Measurements from ENCODE around the gene KATNB1.

The KATNB1 gene, protein sequence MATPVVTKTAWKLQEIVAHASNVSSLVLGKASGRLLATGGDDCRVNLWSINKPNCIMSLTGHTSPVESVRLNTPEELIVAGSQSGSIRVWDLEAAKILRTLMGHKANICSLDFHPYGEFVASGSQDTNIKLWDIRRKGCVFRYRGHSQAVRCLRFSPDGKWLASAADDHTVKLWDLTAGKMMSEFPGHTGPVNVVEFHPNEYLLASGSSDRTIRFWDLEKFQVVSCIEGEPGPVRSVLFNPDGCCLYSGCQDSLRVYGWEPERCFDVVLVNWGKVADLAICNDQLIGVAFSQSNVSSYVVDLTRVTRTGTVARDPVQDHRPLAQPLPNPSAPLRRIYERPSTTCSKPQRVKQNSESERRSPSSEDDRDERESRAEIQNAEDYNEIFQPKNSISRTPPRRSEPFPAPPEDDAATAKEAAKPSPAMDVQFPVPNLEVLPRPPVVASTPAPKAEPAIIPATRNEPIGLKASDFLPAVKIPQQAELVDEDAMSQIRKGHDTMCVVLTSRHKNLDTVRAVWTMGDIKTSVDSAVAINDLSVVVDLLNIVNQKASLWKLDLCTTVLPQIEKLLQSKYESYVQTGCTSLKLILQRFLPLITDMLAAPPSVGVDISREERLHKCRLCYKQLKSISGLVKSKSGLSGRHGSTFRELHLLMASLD

DNA sequence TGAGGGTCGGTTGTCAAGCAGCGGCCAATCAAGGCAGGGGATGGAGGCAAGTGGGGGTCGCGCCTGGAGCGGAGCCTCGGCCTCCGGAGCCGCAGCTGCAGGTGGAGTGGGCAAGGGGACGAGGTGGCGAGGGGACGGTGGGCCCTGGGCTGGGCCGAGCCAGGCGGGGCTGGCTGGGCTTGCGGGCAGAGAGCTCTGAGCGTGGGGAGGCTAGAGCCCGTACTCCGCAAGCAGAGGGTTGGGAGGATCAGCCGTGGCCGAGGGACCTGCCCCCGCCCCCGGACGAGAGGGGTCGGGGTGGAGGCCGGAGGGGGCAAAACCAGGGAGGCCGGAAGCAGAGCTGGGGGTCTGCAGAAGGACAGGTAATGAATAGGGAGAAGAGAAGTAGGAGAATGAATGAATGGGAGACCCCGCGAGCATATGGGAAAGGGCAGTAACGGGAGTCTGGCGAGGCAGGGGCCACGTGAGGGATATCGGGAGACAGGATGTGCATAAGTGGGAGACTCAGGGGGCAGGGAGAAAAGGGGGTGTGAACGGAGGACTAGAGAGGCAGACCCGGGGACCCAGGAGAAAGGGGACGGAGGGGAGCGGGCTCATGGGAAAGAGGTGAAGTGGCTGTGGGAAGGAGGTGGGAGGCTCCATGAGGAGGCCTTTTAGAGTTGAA, at the start of gene KATNB1:
KATNB1 (plus strand) TSS at position 16 of the 664 bp plus-strand sequence. CDS start 1,474 bp downstream, outside the sequence.
- peak; percentile 26 for DNase-seq

DNA sequence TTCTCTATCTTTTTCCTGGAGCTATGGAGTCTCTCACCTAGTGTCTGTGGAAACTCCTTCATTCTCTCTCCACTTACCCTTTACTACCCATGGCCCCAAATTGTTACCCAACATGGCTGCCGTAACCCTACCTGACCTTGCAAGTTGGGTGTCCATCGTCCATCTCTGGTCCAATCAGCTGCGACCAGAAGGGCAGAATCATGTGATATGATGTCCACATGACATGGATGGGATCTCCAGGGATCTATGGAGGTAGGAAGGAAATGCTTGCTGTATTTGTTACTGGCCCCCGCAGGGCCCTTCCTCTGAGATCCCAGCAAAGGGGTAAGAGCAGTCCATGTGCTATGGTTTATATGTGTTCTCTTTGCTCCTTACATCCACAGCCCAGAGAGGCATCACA, 49.0 kb upstream of the KATNB1 start:
- DNase-seq = no peak

DNA sequence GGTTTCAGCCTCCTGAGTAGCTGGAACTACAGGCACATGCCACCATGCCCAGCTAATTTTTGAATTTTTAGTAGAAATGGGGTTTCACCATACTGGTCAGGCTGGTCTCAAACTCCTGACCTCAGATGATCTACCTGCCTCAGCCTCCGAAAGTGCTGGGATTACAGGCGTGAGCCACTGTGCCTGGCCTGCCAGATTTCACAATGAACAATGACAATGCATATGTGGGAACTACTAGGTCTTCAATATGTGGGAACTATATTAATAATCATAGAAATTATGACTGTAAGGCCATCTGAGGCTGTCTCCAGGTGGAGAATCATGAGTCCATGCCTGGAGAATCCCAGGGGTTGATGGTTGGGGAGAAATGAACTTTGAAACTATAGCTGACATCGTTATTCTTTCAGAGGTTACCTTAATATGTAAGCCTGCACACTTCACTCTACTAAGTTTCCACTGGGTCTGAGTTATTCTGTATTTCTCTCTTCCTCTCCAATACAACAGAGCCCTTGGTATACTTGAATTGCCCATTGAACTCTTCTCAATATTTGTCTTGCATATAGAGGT, 48.1 kb upstream of the KATNB1 start:
- DNase-seq = no peak

DNA sequence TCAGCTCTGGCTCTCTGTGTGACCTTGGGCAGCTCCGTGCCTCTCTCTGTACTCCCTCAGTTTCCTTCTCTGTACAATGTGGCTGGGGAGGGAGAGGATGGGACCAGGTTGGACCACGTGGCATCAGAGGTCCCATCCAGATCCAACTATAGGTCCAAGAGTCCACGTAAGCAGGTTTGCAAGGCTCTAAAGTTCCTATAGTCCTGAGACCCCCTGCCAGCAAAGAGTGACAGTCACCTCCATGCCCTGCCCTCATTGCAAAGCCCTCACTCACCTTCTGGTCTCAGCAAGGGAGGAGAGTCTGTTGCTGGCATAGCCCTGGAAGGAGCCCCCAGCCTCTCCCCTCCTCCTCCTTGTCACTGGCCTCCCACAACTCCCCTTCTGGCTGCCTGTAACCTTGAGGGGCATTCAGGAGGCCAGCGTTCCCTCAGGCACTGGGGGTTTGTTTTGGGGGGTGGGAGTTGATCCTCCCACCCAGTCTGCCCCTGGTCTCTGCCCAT, 47.0 kb upstream of the KATNB1 start:
- DNase-seq = no peak

DNA sequence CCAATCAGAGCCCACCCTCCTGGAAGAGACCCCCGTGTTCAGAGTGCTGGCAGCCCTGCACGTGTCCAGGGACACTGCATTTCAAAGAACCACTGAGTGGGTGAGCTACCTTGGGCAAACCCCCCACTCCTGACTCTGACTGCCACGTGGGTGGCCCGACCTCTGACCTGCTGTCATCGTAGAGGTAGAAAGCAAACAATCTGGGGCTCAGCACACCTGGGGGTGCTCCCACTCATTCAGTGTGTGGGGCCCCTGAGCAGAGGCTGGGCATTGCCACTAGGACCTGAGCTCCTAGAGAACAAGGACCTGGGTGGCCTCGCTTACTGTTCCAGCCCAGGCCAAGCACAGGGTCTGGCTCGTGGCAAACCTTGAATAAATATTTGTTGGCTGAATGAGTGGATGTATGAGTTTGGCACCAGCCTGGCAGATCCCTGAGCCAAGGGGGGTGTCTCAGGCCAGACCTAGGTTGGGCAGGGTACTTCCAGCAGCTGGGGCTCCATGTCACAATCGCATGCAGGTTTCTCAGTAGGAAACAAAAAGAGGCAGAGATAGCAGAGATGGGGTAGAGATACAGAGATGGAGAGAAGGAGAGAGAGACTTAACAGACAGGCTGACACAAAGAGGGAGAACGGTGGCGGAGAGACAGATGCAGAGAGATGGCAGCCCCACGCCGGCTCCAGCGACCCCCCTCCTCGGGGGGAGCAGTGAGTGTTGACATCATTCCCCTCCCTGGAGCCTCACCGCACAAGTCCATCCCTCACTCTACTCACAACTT, 46.4 kb upstream of the KATNB1 start:
- no peak for DNase-seq

DNA sequence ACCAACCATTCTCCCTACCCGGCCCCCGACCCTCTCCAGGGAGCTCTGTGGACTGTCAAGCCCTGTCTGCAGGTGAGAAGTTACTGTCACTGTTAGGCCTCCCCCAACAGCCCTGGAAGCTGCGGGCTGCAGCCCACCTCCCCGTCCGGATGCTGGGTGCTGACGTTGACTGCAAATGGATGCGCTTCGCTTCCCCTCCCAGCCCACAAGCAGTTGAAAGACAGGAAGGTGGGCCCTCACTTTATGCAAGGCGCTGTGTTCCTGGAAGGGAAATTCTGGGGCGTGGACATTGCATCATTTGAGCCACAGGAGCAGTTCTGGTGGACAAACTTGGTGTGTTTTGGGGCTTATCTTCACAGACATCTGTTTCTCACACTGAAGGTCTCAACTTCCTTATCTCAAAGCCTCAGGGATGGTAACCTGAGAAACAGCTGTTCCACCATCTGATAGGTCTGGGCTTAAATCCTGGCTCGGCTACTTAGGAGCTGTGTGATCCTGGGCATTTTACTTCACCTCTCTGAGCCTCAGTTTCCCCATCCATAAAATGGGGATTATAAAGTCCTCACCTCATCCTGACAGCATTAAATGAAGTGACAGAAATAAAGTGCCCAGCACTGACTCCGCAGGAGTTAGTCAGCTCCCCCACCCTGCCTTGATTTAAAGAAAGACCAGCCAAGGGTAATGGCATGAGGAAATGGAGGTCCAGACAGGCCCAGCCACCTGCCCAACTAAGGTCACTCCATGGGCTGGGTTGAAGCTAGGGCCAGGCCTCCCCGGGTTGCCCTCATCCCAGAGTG, 45.6 kb upstream of the KATNB1 start:
- DNase-seq = peak; percentile 21

DNA sequence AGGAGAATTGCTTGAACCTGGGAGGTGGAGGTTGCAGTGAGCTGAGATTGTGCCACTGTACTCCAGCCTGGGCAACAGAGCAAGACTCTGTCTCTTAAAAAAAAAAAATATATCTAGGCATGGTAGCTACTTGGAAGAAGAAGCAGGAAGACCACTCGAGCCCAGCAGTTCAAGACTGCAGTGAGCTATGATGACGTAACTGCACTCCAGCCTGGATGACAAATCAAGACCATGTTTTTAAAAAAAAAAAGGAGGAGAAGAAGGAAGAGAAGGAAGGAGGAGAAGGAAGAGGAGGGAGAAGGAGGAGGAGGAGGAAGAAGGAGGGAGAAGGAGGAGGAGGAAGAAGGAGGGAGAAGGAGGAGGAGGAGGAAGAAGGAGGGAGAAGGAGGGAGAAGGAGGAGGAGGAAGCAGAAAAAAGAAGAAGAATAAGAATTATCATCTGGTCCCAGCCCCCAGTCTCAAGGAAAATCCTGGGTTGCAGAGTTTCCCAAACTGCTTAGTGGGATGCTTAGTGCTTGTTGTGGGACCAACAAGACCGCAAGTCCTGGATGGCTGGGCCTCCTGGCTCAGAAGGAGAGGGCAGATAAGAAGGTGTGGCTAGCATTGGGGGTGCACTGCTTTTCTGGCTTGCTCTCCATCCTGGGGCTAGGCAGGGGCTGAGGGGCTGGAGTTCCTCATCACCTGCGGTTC, 44.6 kb upstream of the KATNB1 start:
- DNase-seq = no peak

DNA sequence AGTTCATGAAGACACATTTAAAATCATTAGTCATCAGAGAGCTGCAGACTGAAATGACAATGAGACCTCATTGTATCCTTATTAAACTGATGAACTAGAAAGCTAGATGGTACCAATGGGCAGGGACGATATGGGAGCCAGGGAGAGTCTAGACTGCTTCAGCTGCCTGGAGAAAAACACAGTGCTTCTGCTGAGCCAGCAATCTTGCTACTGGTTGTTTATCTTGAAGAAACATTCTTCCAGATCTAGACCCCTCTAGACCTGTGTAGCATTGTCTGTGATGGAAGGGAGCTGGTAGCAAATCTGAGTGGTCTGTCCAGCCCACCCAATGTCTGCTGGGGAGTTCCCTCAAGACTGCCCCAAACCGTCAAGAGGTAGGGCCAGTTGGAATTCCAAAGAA, 42.9 kb upstream of the KATNB1 start:
- DNase-seq = no peak

DNA sequence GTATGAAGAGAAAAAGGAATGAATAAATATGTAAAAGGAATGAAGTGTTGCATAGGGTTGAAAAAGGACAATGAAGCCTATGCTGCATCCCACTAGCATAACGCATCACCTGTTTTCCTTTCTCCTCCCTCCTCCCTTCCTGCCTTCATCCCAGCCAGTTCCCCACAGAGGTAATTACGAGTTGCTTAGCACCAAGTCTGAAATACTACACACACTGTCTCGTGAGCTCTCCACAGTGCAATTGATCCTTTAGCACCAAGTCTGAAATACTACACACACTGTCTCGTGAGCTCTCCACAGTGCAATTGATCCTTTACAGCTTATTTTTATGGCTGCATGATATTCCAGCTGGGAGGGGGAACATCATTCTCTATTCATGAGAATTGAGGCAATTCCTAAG, 42.0 kb upstream of the KATNB1 start:
- no peak for DNase-seq

DNA sequence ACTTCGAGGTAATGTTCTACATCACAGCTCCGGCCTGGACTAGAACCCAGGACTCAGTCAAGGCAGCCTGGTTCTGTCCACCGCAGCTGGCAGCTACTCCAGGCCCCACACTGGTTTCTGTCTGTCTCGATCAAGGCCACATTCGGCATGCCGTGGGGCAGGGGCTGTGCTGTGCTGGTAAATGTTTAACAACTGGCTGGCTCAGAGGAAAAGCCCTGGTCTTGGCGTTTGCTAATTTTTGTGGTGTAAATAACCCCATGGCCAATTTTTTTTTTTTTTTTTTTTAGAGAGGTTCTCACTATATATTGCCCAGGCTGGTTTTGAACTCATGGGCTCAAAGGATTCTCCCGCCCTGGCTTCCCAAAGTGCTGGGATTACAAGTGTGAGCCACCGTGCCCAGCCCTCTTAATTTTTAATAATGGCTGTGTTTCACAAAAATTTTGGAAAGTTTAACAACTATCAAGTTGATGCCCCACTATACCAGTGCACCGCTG, 41.3 kb upstream of the KATNB1 start:
- no peak for DNase-seq

DNA sequence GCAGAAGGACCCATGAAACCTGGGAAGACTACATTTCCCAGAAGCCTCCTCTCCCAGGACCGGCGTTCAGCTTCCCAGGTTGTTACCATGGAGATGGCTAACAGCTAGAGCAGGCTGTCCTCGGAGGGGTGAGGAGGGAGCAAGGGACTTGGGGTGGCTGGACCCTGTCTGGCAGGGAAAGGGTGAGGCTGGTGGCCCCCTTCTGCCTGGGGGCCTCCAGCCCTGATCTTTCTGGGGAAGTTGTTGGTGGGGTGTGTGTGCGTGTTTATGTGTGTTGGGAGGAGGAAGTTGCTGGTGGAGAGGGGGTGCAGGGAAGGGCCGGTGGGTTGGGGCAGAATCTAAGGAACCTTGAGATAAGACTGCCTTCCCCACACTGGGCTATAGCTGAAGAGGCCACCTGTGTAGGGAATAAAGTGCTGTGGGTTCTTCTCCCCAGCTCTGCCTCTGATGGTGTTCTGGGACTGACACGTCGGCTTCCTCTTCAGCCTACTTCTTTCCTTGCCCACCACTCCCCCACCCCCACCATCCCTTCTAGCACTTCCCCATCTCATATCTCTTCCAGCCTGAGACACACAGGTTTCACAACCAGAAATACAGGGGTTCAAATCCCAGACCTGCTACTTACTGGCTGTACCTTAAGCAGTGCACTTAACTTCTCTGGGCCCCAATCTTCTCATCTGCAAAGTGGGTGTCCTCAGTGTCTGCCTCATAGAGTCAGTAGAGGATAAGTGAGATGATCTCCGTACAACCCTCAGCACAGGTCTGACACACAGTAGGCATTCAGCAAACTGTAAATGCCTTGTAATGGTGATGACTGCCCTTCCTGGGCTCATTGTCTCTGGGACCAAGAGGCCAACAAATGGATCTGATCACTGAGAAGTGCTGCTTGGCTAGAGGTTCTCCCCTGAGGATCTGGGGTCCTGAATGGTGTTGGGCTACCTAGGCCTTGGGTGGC, 40.6 kb upstream of the KATNB1 start, which contains the start of gene DRC7:
DRC7 (plus strand) TSS at position 82 of the 955 bp plus-strand sequence. CDS start 3,144 bp downstream, outside the sequence.
- DNase-seq = peak; percentile 31

DNA sequence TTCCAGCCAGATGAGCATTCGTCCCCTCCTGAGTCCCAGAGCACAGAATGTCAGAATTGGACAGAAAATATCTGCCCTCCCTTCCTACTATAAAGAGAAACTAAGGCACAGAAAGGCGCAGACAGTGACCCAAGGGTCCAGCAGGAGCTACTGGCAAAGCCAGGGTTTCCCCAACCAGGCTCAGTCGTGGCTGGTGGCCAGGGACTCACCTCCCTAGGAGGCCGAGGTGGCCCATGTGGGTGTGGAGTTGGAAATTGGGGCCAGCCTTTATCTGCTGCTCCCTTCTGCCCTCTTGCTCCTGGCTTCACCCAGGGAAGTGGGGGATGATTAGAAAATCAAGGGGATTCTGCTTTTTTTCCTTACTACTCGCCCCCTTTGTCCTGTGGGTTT, 39.9 kb upstream of the KATNB1 start:
- no peak for DNase-seq

DNA sequence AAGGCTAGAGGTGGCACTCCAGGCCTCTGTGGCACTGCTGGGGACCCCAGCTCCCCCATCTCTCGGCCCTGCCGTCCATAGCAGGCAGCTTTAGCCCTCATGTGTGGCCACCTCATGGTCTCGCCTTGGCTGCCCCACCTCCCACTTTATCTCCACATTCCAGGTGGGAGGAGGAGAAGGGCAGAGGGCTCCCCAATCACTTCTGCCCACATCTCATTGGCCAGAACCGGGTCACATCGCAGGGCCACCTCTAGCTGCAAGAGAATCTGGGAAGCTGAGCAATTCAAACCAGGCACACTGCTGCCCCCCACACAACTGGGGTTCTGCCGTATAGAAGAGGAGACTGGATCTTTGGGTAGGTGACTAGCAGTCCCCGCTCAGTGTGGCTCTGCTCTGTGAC, 39.3 kb upstream of the KATNB1 start:
- DNase-seq = no peak

DNA sequence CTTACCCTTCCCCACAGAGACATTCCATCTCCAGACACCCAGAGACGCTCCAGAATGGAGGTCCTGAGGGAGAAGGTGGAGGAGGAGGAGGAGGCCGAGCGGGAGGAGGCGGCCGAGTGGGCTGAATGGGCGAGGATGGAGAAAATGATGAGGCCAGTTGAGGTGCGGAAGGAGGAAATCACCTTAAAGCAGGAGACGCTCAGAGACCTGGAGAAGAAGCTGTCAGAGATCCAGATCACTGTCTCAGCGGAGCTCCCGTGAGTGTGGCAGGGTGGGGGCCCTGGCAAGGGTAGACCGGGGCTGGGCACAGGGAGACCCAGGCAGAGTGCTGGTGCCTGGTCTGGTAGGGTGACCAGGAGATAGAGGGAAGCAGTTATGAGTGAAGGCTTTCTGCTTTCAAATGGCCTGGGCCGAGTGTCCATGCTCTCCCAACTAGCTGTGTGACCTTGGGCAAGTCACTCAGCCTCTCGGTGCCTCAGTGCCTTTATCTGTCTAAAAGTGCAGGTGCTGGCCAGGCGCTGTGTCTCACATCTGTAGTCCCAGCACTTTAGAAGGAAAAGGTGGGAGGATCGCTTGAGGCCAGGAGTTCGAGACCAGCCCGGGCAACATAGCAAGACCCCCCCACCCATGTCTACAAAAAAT, 37.6 kb upstream of the KATNB1 start:
- no peak for DNase-seq

DNA sequence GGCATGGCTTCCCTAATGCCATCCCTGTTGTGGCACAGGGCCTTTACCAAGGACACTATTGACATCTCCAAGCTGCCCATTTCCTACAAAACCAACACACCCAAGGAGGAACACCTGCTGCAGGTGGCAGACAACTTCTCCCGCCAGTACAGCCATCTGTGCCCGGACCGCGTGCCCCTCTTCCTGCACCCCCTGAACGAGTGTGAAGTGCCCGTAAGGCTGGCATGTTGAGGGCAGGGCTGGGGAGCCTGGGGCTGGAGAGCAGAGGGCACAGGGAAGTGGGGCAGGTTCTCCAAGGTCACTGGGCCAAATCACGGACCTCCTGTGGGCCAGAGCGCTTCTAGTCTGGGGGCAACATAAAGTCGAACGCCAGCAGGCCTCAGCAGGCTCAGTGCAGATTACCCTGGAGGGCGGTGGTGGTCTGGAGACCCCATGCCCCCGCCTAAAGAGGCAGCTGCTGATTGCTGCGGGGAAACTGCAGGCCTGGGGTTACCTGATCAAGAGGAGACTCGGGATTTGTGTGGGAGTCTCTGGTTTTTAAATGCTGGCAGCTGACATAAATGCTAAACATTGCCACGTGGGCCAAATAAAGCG, 36.7 kb upstream of the KATNB1 start:
- DNase-seq = no peak

DNA sequence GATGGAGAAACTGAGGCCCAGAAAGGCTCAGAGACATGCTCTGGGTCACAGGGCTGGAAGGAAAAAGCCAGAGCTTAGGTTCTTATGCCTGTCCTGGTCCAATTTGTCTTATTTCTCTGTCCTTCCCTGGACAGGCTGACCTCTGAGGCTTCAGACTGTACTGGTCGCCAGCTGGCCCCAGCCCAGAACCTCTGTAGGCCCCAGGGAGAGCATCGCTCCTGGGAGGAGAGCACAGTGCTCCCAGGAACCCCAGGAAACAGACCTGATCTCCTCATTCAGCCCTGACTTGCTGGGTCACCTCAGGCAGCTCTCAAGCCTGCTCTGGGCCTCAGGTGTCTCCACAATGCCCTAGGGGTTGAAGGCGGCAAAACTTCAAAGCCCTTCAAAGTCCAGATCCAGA, 36.1 kb upstream of the KATNB1 start:
- DNase-seq = no peak

DNA sequence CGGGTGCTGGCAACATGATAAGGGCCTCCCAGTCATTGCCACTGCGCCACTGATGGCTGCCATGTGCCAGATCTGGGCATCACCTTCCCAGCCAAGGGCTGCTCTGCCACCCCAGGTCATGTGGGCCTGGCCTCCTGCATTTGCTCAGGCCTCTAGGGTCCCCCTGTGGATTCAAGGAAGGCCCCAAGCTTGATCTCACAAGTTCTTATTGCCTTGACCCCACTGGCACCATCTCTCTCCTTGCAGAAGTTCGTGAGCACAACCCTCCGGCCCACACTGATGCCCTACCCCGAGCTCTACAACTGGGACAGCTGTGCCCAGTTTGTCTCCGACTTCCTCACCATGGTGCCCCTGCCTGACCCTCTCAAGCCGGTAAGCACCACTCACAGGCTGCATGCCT, 35.7 kb upstream of the KATNB1 start:
- DNase-seq = no peak

DNA sequence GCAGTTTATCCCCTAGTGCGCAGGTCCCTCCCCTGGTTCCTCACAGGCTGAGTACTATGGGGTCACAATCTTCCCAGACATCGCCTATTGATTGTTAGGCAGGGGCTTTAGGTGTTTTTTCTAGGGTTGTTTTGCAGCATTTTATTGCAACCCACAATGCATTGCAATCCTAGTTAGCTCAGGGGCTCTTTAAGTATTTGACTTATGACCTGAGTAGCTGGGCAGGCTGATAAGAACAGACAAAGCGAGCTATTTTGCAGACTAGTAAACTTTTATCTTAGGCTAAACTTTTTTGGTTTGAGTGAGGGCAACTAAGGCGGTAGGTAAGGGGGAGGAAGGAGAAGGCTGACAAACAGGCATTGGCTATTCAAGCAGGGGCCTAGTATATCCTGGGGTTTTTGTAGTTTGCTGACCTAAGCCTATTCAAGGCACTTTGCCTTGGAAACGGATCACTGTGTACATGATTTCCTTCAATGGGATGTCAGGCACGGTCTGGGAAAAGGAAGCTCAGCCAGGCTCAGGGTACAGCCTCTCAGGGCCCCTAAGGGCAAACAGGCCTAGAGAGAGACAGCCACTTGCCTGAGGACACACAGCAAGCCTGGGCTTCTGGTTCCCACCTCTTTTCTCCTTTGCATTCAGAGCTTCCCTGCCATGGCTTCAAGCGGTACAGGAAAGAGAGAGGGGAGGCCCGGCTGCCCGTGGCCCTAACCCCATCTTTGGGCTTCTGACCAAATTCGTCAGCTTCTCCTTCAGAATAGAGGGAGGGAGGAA, 34.6 kb upstream of the KATNB1 start:
- no peak for DNase-seq
